HFFc6 (cell line): ENCODE data around the gene SSBP3. TPM values are rescaled to one million over a fixed set of nuclear protein-coding genes. Genes with fewer than 3 reads are reported as not detected.
"Not testable (repeated sequence)": the region's sequence is repeated elsewhere in the genome, so short reads cannot be mapped to it uniquely, and the experiment has no call there.

Source experiments
- DNase-seq: peaks from one replicate; pipeline ENCODE4 v3.0.0-alpha.2; 2018
- H3K27ac Mint-ChIP-seq: 2 replicates; pipeline ENCODE4 v1.8.0; 2020; ENCODE audit warnings: mild to moderate bottlenecking, mixed read lengths
- H3K27me3 Mint-ChIP-seq: 2 replicates; pipeline ENCODE4 v1.8.0; 2021; ENCODE audit warnings: mild to moderate bottlenecking, moderate library complexity, mixed read lengths; ENCODE audit not compliant: insufficient read depth
- H3K36me3 Mint-ChIP-seq: 2 replicates; pipeline ENCODE4 v1.8.0; 2021; ENCODE audit warnings: low read depth, mixed read lengths
- H3K4me1 Mint-ChIP-seq: 2 replicates; pipeline ENCODE4 v1.8.0; 2020; ENCODE audit warnings: low read depth, mixed read lengths
- H3K4me3 Mint-ChIP-seq: 2 replicates; pipeline ENCODE4 v1.8.0; 2020; ENCODE audit warnings: mild to moderate bottlenecking, moderate library complexity, mixed read lengths
- H3K9me3 Mint-ChIP-seq: 2 replicates; pipeline ENCODE4 v1.8.0; 2020; ENCODE audit warnings: mild to moderate bottlenecking, mixed read lengths
- CTCF ChIP-seq: fragments of 200-600 bp; sonication (generic); IDR thresholded peaks from 2 replicates; pipeline ENCODE4 v1.5.0; 2021; ENCODE audit warnings: antibody characterized with exemption, mild to moderate bottlenecking
- total RNA-seq, 6 experiments: library from RNA; stranded (reverse); fragmentation: NEBNext Ultra II Directional; extraction: Animal tissue kit (Norgen Biotek cat#: 25700); gene quantifications; 2 replicates in 1 of 6; 3 replicates in 5 of 6; pipeline ENCODE4 v1.2.3, GENCODE V29; 2021

The SSBP3 gene
- total RNA-seq, 6 experiments from 2014 or later = 42.3 to 72.2 (median 58.1) TPM

DNA sequence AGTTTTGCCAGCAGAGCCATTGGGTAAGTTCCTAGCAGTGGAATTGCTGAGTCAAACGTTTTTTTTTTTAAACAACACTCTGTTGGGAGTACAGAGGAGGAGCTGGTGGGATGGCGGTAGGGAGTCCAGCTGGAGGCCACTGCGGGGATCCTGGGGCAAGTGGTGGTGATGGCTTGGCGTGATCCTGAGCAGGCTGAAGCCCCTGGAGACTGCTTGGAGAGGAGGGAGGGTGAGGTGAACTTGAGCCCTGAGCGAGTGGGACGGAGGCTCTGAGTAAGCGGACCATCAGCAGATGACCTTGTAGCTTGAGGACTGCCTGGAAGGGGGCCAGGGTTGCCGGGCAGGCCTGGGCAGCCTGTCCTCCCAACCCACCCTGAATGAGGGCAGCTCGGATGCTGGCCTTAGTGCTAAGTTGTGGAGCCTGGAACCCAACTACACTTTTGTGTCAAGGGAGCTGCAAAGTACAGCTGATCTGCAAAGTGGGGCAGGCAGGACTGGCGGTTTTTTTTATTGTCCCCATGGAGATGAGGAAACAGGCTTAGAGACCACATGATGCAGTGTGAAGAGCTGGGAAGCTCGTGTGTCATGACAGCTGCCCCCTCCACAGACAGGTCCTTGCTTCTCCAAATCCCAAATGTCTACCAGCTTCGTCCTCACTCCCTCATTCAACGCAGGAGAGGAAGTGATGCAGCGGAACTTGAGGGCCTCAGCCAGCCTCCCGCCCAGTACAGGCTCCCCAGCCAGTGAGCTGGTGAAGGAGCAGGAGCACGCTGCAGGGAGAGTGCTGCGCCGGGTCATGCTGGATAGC is 186.0 kb downstream of the SSBP3 start:
- peak overlapping the region; percentile 90 for H3K27ac Mint-ChIP-seq

GRCh38 chr1:54219688-54220003 is 186.5 kb downstream of the SSBP3 start:
- Mint-ChIP-seq H3K4me3 (peak overlapping the region; percentile 54), H3K27ac (peak overlapping the region; percentile 90), H3K36me3 (peaks cover 20% of the 10 kb centered on the region)

More for the DNA sequence above, 186.0 kb downstream of the SSBP3 start:
- peaks cover 20% of the 10 kb centered on the region; the same call in 1 of the 2 replicates for H3K36me3 Mint-ChIP-seq
- H3K4me3 Mint-ChIP-seq = peak overlapping the region; percentile 54
- peak; percentile 49 for DNase-seq
- no peaks in the 10 kb centered on the region for H3K9me3 Mint-ChIP-seq
- peaks cover 11% of the 10 kb centered on the region for H3K27me3 Mint-ChIP-seq
- H3K4me1 Mint-ChIP-seq = peaks cover 35% of the 10 kb centered on the region
- TF ChIP-seq CTCF = no peak

DNA sequence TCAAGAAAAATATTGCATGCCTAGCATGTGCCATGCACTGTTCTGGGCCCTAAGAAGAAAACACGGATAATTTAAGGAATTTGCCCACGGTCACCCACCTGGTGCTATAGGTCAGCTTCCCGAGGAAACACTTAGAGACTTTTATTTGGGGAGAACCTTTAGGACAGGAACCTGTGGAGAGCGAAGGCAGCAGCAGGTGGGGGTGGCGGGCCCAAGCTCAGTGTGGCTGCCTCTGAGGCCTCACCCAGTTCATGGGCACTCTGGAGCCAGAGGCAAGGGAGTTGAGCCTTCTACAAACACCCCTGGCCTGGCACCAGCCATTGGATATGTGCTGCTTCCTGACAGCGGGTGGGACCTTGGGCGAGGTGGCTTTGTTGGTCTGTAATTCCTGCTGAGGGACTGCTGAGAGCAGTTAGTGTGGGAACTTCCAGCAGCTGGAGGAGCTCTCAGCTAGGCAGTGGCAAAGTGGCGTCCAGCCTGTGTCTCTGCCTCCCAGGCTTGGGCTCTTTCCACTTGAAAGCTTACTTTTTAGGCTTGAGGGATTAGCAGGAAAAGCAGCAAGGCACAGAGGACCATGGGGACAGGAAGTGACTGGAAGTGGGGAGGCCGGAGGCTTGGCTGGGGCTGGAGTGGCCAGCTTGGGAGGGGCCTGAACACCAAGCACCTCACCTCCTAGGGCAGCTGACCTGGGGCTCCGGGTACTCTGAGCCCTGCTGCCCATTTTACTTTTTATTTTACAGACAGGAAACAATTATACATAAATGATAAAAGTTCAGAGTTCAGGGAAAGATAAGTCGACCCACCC is 187.1 kb downstream of the SSBP3 start:
- no peak for TF ChIP-seq CTCF
- Mint-ChIP-seq H3K4me3 (no peak overlapping the region), H3K27me3 (peaks cover 11% of the 10 kb centered on the region), H3K4me1 (peaks cover 35% of the 10 kb centered on the region), H3K36me3 (peaks cover 24% of the 10 kb centered on the region), H3K9me3 (no peaks in the 10 kb centered on the region), H3K27ac (peak overlapping the region; percentile 90)
- no peak for DNase-seq

More at GRCh38 chr1:54219688-54220003, 186.5 kb downstream of the SSBP3 start:
- no peak for TF ChIP-seq CTCF
- DNase-seq = peak; percentile 43
- Mint-ChIP-seq H3K9me3 (no peaks in the 10 kb centered on the region), H3K27me3 (peaks cover 11% of the 10 kb centered on the region), H3K4me1 (peaks cover 35% of the 10 kb centered on the region)

DNA sequence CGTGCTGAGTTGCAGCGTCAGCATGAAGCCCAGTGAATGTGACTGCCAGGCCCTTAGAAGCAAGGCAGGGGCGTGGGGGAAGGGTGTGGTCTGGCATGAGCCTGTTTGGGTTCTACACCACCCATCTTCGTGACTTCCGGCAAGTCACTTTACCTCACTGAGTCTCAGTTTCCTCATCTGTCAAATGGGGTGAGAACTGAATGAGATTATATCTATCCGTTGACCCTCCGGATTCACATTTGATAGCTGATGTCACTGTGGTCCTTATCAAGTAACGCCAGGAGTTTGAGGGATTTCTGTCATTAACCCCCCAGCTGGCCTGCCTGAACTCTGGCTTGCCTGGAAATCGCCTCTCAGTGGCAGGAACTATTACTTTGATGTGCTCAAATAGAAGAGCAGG is 190.7 kb downstream of the SSBP3 start:
- Mint-ChIP-seq H3K36me3 (peaks cover 34% of the 10 kb centered on the region), H3K9me3 (no peaks in the 10 kb centered on the region), H3K4me1 (peaks cover 23% of the 10 kb centered on the region), H3K27me3 (no peaks in the 10 kb centered on the region; the same call in 1 of the 2 replicates), H3K4me3 (no peak overlapping the region), H3K27ac (no peak overlapping the region)
- TF ChIP-seq CTCF = no peak
- no peak for DNase-seq

GRCh38 chr1:54212872-54213271 is 193.3 kb downstream of the SSBP3 start:
- DNase-seq = no peak
- Mint-ChIP-seq H3K36me3 (peaks cover 42% of the 10 kb centered on the region), H3K4me3 (no peak overlapping the region), H3K27me3 (no peaks in the 10 kb centered on the region), H3K27ac (no peak overlapping the region), H3K4me1 (no peaks in the 10 kb centered on the region), H3K9me3 (no peaks in the 10 kb centered on the region)
- TF ChIP-seq CTCF = no peak

- H3K27ac Mint-ChIP-seq, H3K9me3 Mint-ChIP-seq, DNase-seq, H3K4me3 Mint-ChIP-seq, H3K27me3 Mint-ChIP-seq: not testable (repeated sequence)
- Mint-ChIP-seq H3K36me3 (peaks cover 46% of the 10 kb centered on the region), H3K4me1 (peaks cover 13% of the 10 kb centered on the region)
Measured at GRCh38 chr1:54207896-54208295, 198.3 kb downstream of the SSBP3 start.
